MM.1S (cell line): ENCODE measurements around the gene RIN2.

Experiments
- CTCF ChIP-seq: fragments of 300-600 bp; sonication (generic); IDR thresholded peaks from 2 replicates; pipeline ENCODE4 v1.5.1; 2016; ENCODE audit warnings: antibody characterized with exemption, low read length, mixed read lengths
- EZH2 ChIP-seq: fragments of 300-600 bp; sonication (generic); optimal IDR thresholded peaks from 2 replicates; pipeline ENCODE3; 2017; ENCODE audit warnings: low read depth, mild to moderate bottlenecking, antibody characterized with exemption, low read length, mixed read lengths

GRCh38 chr20:19734811-19735210, 23.2 kb upstream of the RIN2 start:
- TF ChIP-seq CTCF (no peak), EZH2 (no peak)
